ENCODE data around the gene EIF4E1B. TPM values are rescaled to one million over a fixed set of nuclear protein-coding genes. Genes with fewer than 3 reads are reported as not detected.

Gene EIF4E1B
- total and polyA plus RNA-seq, 2 experiments from 2014 or later: 0.17 TPM; not detected in 1

- no peak for ATAC-seq
- H3K27me3 Mint-ChIP-seq (ENCODE audit: insufficient read depth, low read depth, poor library complexity): peaks cover 21% of the 10 kb centered on the region
- H3K27ac Mint-ChIP-seq: no peak overlapping the region
- Histone ChIP-seq H3K27ac (ENCODE audit: low read depth) (no peak overlapping the region), H3K4me3 (no peak overlapping the region), H3K79me2 (replicated peaks; ENCODE audit: insufficient read depth) (no peaks in the 10 kb centered on the region), H3K9me2 (ENCODE audit: insufficient read depth) (no peaks in the 10 kb centered on the region), H3K4me2 (no peak overlapping the region), H3K36me3 (ENCODE audit: insufficient read depth) (no peaks in the 10 kb centered on the region), H2AFZ (no peak overlapping the region), H3F3A (replicated peaks; ENCODE audit: low read depth) (no peaks in the 10 kb centered on the region), H3K27me3 (ENCODE audit: insufficient read depth) (no peaks in the 10 kb centered on the region), H4K20me1 (replicated peaks; ENCODE audit: insufficient read depth) (no peaks in the 10 kb centered on the region), H3K4me1 (ENCODE audit: insufficient read depth) (no peaks in the 10 kb centered on the region)
- no peak for DNase-seq (ENCODE audit: low spot score)
- H3K4me3 Mint-ChIP-seq: no peak overlapping the region
- peaks cover 4% of the 10 kb centered on the region; the same call in 2 of the 3 replicates for H3K9me3 Mint-ChIP-seq
- peaks cover 37% of the 10 kb centered on the region for H3K4me1 Mint-ChIP-seq
- H3K36me3 Mint-ChIP-seq (ENCODE audit: low read depth): no peaks in the 10 kb centered on the region
- TF ChIP-seq CREB1 (CRISPR knock-in tag; IDR thresholded peaks at IDR 0.05; ENCODE audit: low read depth) (no peak), POLR2AphosphoS5 (IDR thresholded peaks at IDR 0.05; ENCODE audit: low read depth) (no peak), ZNF462 (CRISPR knock-in tag; IDR thresholded peaks at IDR 0.05) (no peak), STAT1 (IDR thresholded peaks at IDR 0.05; ENCODE audit: unreplicated experiment) (no peak), CTCF (conservative IDR thresholded peaks at IDR 0.05; ENCODE audit: low read depth in 2 of 2) (no peak), ZNF114 (CRISPR knock-in tag; IDR thresholded peaks at IDR 0.05) (no peak), NANOG (IDR thresholded peaks at IDR 0.05; ENCODE audit: borderline replicate concordance) (no peak), EZH2phosphoT487 (IDR thresholded peaks at IDR 0.05; ENCODE audit: unreplicated experiment) (no peak), REST (IDR thresholded peaks at IDR 0.05; ENCODE audit: unreplicated experiment) (no peak)
- TF ChIP-seq, protein P1, sequence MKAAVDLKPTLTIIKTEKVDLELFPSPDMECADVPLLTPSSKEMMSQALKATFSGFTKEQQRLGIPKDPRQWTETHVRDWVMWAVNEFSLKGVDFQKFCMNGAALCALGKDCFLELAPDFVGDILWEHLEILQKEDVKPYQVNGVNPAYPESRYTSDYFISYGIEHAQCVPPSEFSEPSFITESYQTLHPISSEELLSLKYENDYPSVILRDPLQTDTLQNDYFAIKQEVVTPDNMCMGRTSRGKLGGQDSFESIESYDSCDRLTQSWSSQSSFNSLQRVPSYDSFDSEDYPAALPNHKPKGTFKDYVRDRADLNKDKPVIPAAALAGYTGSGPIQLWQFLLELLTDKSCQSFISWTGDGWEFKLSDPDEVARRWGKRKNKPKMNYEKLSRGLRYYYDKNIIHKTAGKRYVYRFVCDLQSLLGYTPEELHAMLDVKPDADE (IDR thresholded peaks at IDR 0.05): no peak
Observed at GRCh38 chr5:176639981-176640380, 9.5 kb downstream of the EIF4E1B start.
